ENCODE measurements around the gene PANX1. TPM values are rescaled to one million over a fixed set of nuclear protein-coding genes. Genes with fewer than 3 reads are reported as not detected.

The PANX1 gene
- total RNA-seq, 2 experiments from 2014 or later, result 4.8 to 4.9 TPM

DNA sequence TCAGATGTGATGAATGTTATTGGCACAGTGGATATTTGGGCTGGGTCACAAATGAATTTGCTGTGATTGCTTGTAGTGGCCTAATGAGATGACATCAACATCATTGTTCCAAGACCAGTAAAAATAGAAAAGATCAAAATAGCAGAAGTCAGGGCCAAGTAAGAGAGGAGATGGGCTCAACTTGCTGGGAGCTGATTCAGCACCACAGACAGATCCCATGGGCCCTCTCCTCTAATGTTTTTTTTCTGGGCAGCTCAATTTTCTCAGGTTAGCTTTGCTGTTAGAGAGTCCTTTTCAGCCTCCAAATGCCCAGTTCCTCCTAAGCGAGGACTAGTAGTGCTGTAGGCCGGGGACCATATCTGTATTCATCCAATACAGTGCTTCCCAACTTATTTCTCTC, 89.7 kb downstream of the PANX1 start:
- Mint-ChIP-seq H3K36me3 (ENCODE audit: low read depth) (no peaks in the 10 kb centered on the region), H3K27me3 (no peaks in the 10 kb centered on the region), H3K9me3 (peaks cover 22% of the 10 kb centered on the region), H3K4me1 (ENCODE audit: low read depth) (no peaks in the 10 kb centered on the region), H3K4me3 (no peak overlapping the region), H3K27ac (no peak overlapping the region)
- Histone ChIP-seq H3K4me1 (ENCODE audit: insufficient read depth, low read length) (no peaks in the 10 kb centered on the region), H3K9me3 (ENCODE audit: control insufficient read depth in 1 of 2, insufficient read depth in 1 of 2, low read length in 2 of 2) (peaks cover 7 to 9% of the 10 kb centered on the region in 2 experiments), H3K27me3 (ENCODE audit: control insufficient read depth in 1 of 2, insufficient read depth in 2 of 2, low read length in 2 of 2) (no peaks in the 10 kb centered on the region), H3K36me3 (ENCODE audit: insufficient read depth, low read length) (no peaks in the 10 kb centered on the region), H3K4me3 (ENCODE audit: low read length) (no peak overlapping the region), H3K27ac (ENCODE audit: low read depth in 1 of 2, low read length in 2 of 2) (no peak overlapping the region)
- CTCF ChIA-PET, result no interaction called here
- no peak for ATAC-seq (ENCODE audit: poor library complexity)
- TF ChIP-seq CTCF (IDR thresholded peaks at IDR 0.05), result no peak
- intact Hi-C loops (cut with DNase I, micrococcal nuclease), result no loop called here
- no peak for DNase-seq
- POLR2A ChIA-PET, result no interaction called here

- ChIA-PET CTCF (no interaction called here), POLR2A (no interaction called here)
- no peaks in the 10 kb centered on the region for H3K36me3 Mint-ChIP-seq (ENCODE audit: low read depth)
- no peak overlapping the region for H3K27ac Mint-ChIP-seq
- DNase-seq, result no peak
- no peak for TF ChIP-seq CTCF (IDR thresholded peaks at IDR 0.05)
- no peaks in the 10 kb centered on the region for H3K4me1 Mint-ChIP-seq (ENCODE audit: low read depth)
- Histone ChIP-seq H3K4me3 (ENCODE audit: low read length) (no peak overlapping the region), H3K36me3 (ENCODE audit: insufficient read depth, low read length) (no peaks in the 10 kb centered on the region), H3K9me3 (ENCODE audit: control insufficient read depth in 1 of 2, insufficient read depth in 1 of 2, low read length in 2 of 2) (peaks cover 7 to 9% of the 10 kb centered on the region in 2 experiments), H3K27me3 (ENCODE audit: control insufficient read depth in 1 of 2, insufficient read depth in 2 of 2, low read length in 2 of 2) (no peaks in the 10 kb centered on the region), H3K4me1 (ENCODE audit: insufficient read depth, low read length) (no peaks in the 10 kb centered on the region), H3K27ac (ENCODE audit: low read depth in 1 of 2, low read length in 2 of 2) (no peak overlapping the region)
- peaks cover 22% of the 10 kb centered on the region for H3K9me3 Mint-ChIP-seq
- no peak for ATAC-seq (ENCODE audit: poor library complexity)
- H3K27me3 Mint-ChIP-seq, result no peaks in the 10 kb centered on the region
- no peak overlapping the region for H3K4me3 Mint-ChIP-seq
- intact Hi-C loops (cut with DNase I, micrococcal nuclease), result no loop called here
Observed at GRCh38 chr11:94219771-94220170, 91.1 kb downstream of the PANX1 start.

DNA sequence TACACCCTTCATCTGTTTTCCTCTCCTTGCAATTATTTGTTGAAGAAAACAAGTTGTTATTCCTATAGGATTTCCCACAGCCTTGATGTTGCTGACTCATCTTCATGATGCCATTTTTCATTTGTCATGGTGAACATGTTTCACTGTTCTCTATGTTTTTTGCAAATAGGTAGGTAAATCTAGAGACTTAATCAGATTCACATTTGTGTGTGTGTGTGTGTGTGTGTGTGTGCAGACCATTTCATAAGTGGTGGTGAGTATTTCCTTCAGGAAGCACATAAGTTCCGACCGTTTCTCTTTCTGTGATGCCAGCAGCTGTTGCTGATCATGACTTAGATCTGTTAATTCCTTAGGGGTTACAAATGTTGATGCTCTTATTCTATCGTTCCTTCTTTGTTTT, 95.4 kb downstream of the PANX1 start:
- Mint-ChIP-seq H3K4me3 (no peak overlapping the region), H3K36me3 (ENCODE audit: low read depth) (no peaks in the 10 kb centered on the region), H3K27me3 (no peaks in the 10 kb centered on the region), H3K27ac (no peak overlapping the region), H3K4me1 (ENCODE audit: low read depth) (no peaks in the 10 kb centered on the region), H3K9me3 (peaks cover 16% of the 10 kb centered on the region)
- Histone ChIP-seq H3K4me1 (ENCODE audit: insufficient read depth, low read length) (no peaks in the 10 kb centered on the region), H3K4me3 (ENCODE audit: low read length) (no peak overlapping the region), H3K27me3 (ENCODE audit: control insufficient read depth in 1 of 2, insufficient read depth in 2 of 2, low read length in 2 of 2) (no peaks in the 10 kb centered on the region), H3K27ac (ENCODE audit: low read depth in 1 of 2, low read length in 2 of 2) (no peak overlapping the region), H3K9me3 (ENCODE audit: control insufficient read depth in 1 of 2, insufficient read depth in 1 of 2, low read length in 2 of 2) (peaks cover 7 to 8% of the 10 kb centered on the region in 2 experiments), H3K36me3 (ENCODE audit: insufficient read depth, low read length) (no peaks in the 10 kb centered on the region)
- DNase-seq (no peak), ATAC-seq (ENCODE audit: poor library complexity) (no peak)
- TF ChIP-seq CTCF (IDR thresholded peaks at IDR 0.05), result no peak
- CTCF ChIA-PET, result no interaction called here
- POLR2A ChIA-PET, result no interaction called here
- intact Hi-C loops (cut with DNase I, micrococcal nuclease), result no loop called here

Other genes with a start within 250 kb of the PANX1 start
- gene HEPHL1, start 107.5 kb upstream of the PANX1 start, total RNA-seq, result not detected
- gene IZUMO1R, start 175.7 kb downstream of the PANX1 start, total RNA-seq, result not detected

All from CD4-positive, alpha-beta T cell (primary cell).